ENCODE measurements around the gene COL15A1.
"Not testable (repeated sequence)": the region's sequence is repeated elsewhere in the genome, so short reads cannot be mapped to it uniquely, and the experiment has no call there.

Gene COL15A1

GRCh38 chr9:98943682-98944056 is at the start of gene COL15A1:
Gene COL15A1 (plus strand): TSS chr9:98943907. CDS start chr9:98944062, 155 bp downstream.
- DNase-seq: no peak

GRCh38 chr9:98894171-98894570 is 49.5 kb upstream of the COL15A1 start:
- DNase-seq: no peak

- no peak for DNase-seq
Measured at GRCh38 chr9:98894761-98895160, 48.9 kb upstream of the COL15A1 start.

- no peak for DNase-seq
Measured at GRCh38 chr9:98896632-98897031, 47.1 kb upstream of the COL15A1 start.

- DNase-seq: no peak
Measured at GRCh38 chr9:98897745-98898144, 46.0 kb upstream of the COL15A1 start.

GRCh38 chr9:98899408-98900056 is 44.2 kb upstream of the COL15A1 start:
- DNase-seq: no peak

- no peak for DNase-seq
Measured at GRCh38 chr9:98900244-98900643, 43.5 kb upstream of the COL15A1 start.

- no peak for DNase-seq
Measured at GRCh38 chr9:98900725-98901124, 43.0 kb upstream of the COL15A1 start.

GRCh38 chr9:98901843-98902242 is 41.9 kb upstream of the COL15A1 start:
- DNase-seq: not testable (repeated sequence)

GRCh38 chr9:98902516-98902915 is 41.2 kb upstream of the COL15A1 start:
- no peak for DNase-seq

GRCh38 chr9:98902925-98903324 is 40.8 kb upstream of the COL15A1 start:
- DNase-seq: no peak

- DNase-seq: no peak
Measured at GRCh38 chr9:98903961-98904411, 39.7 kb upstream of the COL15A1 start.

- no peak for DNase-seq
Measured at GRCh38 chr9:98905015-98905414, 38.7 kb upstream of the COL15A1 start.

- DNase-seq: no peak
Measured at GRCh38 chr9:98906273-98907040, 37.2 kb upstream of the COL15A1 start.

GRCh38 chr9:98907055-98907454 is 36.7 kb upstream of the COL15A1 start:
- no peak for DNase-seq

GRCh38 chr9:98908897-98909634 is 34.6 kb upstream of the COL15A1 start:
- no peak for DNase-seq

GRCh38 chr9:98909935-98910334 is 33.8 kb upstream of the COL15A1 start:
- no peak for DNase-seq

GRCh38 chr9:98911042-98911441 is 32.7 kb upstream of the COL15A1 start:
- no peak for DNase-seq

GRCh38 chr9:98911738-98912137 is 32.0 kb upstream of the COL15A1 start:
- DNase-seq: not testable (repeated sequence)

GRCh38 chr9:98912450-98912849 is 31.3 kb upstream of the COL15A1 start:
- DNase-seq: no peak

GRCh38 chr9:98913044-98913443 is 30.7 kb upstream of the COL15A1 start:
- DNase-seq: no peak

GRCh38 chr9:98913705-98914104 is 30.0 kb upstream of the COL15A1 start:
- DNase-seq: no peak

GRCh38 chr9:98915599-98915998 is 28.1 kb upstream of the COL15A1 start:
- no peak for DNase-seq

GRCh38 chr9:98916660-98917059 is 27.0 kb upstream of the COL15A1 start:
- DNase-seq: no peak

Measured in activated effector memory CD4-positive, alpha-beta T cell treated with anti-CD3 and anti-CD28 coated beads, Interleukin-2, amount 50 U/mL, for 16 hours (primary cell).